HEK293 (cell line): Measurements from ENCODE around the gene ABHD5.

Source experiments
- CTCF ChIA-PET: fragments of 350-600 bp; formaldehyde crosslinking; extraction: SDS; loops from one replicate; lab custom pipeline; 2021; ENCODE audit warnings: antibody characterized with exemption; lab: Yijun Ruan, JAX
- POLR2A ChIA-PET: fragments of 300-600 bp; formaldehyde crosslinking; extraction: SDS; loops from one replicate; lab custom pipeline; 2020; ENCODE audit warnings: antibody characterized with exemption, inconsistent platforms; lab: Yijun Ruan, JAX
- H3K27ac ChIP-seq: fragments of 200-500 bp; sonication (Bioruptor generic); 2 replicates; pipeline ENCODE4 v1.5.1; 2014; ENCODE audit warnings: low read depth, low read length, control low read depth, inconsistent platforms; ENCODE audit errors: extremely low read depth
- H3K36me3 ChIP-seq, 2 experiments: fragments of 200-500 bp in 1 of 2; sonication (Bioruptor generic) in 1 of 2; 1 replicate in 1 of 2; 2 replicates in 1 of 2; pipeline ENCODE4 v1.5.1; 2014 to 2017; ENCODE audit warnings: inconsistent platforms in 2 of 2, low read length in 2 of 2; ENCODE audit not compliant: control insufficient read depth in 2 of 2, insufficient read depth in 1 of 2
- H3K4me1 ChIP-seq: fragments of 200-500 bp; sonication (Bioruptor generic); 2 replicates; pipeline ENCODE4 v1.5.1; 2014; ENCODE audit warnings: mild to moderate bottlenecking, low read length, inconsistent platforms; ENCODE audit not compliant: control insufficient read depth, insufficient read depth
- H3K4me3 ChIP-seq: 2 replicates; pipeline ENCODE4 v1.5.1; 2011; ENCODE audit warnings: low read depth, mild to moderate bottlenecking, control low read depth, low read length, moderate library complexity
- H3K9me3 ChIP-seq: fragments of 200-500 bp; sonication (Bioruptor generic); 2 replicates; pipeline ENCODE4 v1.5.1; 2014; ENCODE audit warnings: low read depth, low read length, inconsistent platforms; ENCODE audit not compliant: control insufficient read depth, insufficient read depth
- ATF2 ChIP-seq: fragments of 450-650 bp; formaldehyde crosslinking; IDR thresholded peaks from 2 replicates; pipeline ENCODE4 v1.5.1; 2016; ENCODE audit warnings: missing biosample characterization, missing genetic modification characterization, low read depth
- INSM2 ChIP-seq: fragments of 450-650 bp; formaldehyde crosslinking; IDR thresholded peaks from 2 replicates; pipeline ENCODE4 v1.5.1; 2016; ENCODE audit warnings: missing biosample characterization, missing genetic modification characterization
- KLF17 ChIP-seq: fragments of 450-650 bp; formaldehyde crosslinking; IDR thresholded peaks from 2 replicates; pipeline ENCODE4 v1.5.1; 2016; ENCODE audit warnings: missing biosample characterization, missing genetic modification characterization
- MYNN ChIP-seq: fragments of 450-650 bp; formaldehyde crosslinking; IDR thresholded peaks from 2 replicates; pipeline ENCODE4 v1.5.1; 2016; ENCODE audit warnings: missing biosample characterization, missing genetic modification characterization, borderline replicate concordance
- ZBTB44 ChIP-seq: fragments of 450-650 bp; IDR thresholded peaks from 2 replicates; pipeline ENCODE4 v1.5.1; 2018; ENCODE audit warnings: missing biosample characterization, mild to moderate bottlenecking, missing genetic modification characterization
- ZFP3 ChIP-seq: fragments of 450-650 bp; formaldehyde crosslinking; IDR thresholded peaks from 2 replicates; pipeline ENCODE4 v1.5.1; 2016; ENCODE audit warnings: low read depth, missing biosample characterization, missing genetic modification characterization
- ZFP41 ChIP-seq: fragments of 450-650 bp; formaldehyde crosslinking; IDR thresholded peaks from 2 replicates; pipeline ENCODE4 v1.5.1; 2016; ENCODE audit warnings: missing biosample characterization, missing genetic modification characterization, borderline replicate concordance
- ZNF10 ChIP-seq: fragments of 450-650 bp; formaldehyde crosslinking; IDR thresholded peaks from 2 replicates; pipeline ENCODE4 v1.5.1; 2017; ENCODE audit warnings: missing biosample characterization, missing genetic modification characterization
- ZNF112 ChIP-seq: fragments of 450-650 bp; formaldehyde crosslinking; IDR thresholded peaks from 2 replicates; pipeline ENCODE4 v1.5.0; 2017; ENCODE audit warnings: missing biosample characterization, missing genetic modification characterization
- ZNF114 ChIP-seq: fragments of 450-650 bp; formaldehyde crosslinking; IDR thresholded peaks from 2 replicates; pipeline ENCODE4 v1.5.0; 2017; ENCODE audit warnings: missing biosample characterization, missing genetic modification characterization
- ZNF132 ChIP-seq: fragments of 450-650 bp; formaldehyde crosslinking; IDR thresholded peaks from 2 replicates; pipeline ENCODE4 v1.5.1; 2017; ENCODE audit warnings: missing biosample characterization, missing genetic modification characterization, borderline replicate concordance
- ZNF169 ChIP-seq: fragments of 450-650 bp; formaldehyde crosslinking; IDR thresholded peaks from 2 replicates; pipeline ENCODE4 v1.5.1; 2016; ENCODE audit warnings: missing biosample characterization, missing genetic modification characterization
- ZNF350 ChIP-seq: fragments of 450-650 bp; formaldehyde crosslinking; IDR thresholded peaks from 2 replicates; pipeline ENCODE4 v1.5.0; 2017; ENCODE audit warnings: missing biosample characterization, mild to moderate bottlenecking, missing genetic modification characterization
- ZNF394 ChIP-seq: fragments of 450-650 bp; formaldehyde crosslinking; IDR thresholded peaks from 2 replicates; pipeline ENCODE4 v1.5.1; 2016; ENCODE audit warnings: missing biosample characterization, missing genetic modification characterization, mild to moderate bottlenecking, moderate library complexity, borderline replicate concordance
- ZNF501 ChIP-seq: fragments of 450-650 bp; formaldehyde crosslinking; IDR thresholded peaks from 2 replicates; pipeline ENCODE4 v1.5.1; 2016; ENCODE audit warnings: missing biosample characterization, missing genetic modification characterization
- ZNF518A ChIP-seq: fragments of 450-650 bp; formaldehyde crosslinking; conservative IDR thresholded peaks from 2 replicates; pipeline ENCODE4 v1.5.1; 2016; ENCODE audit warnings: low read depth, missing biosample characterization, missing genetic modification characterization
- ZNF658 ChIP-seq: fragments of 450-650 bp; formaldehyde crosslinking; IDR thresholded peaks from 2 replicates; pipeline ENCODE4; 2016; ENCODE audit warnings: missing biosample characterization, missing genetic modification characterization
- ZNF747 ChIP-seq: fragments of 450-650 bp; formaldehyde crosslinking; IDR thresholded peaks from 2 replicates; pipeline ENCODE4 v1.5.1; 2016; ENCODE audit warnings: missing biosample characterization, missing genetic modification characterization
- ZSCAN5A ChIP-seq: fragments of 450-650 bp; formaldehyde crosslinking; IDR thresholded peaks from 2 replicates; pipeline ENCODE4 v1.5.1; 2016; ENCODE audit warnings: missing biosample characterization, missing genetic modification characterization

The ABHD5 gene

GRCh38 chr3:43734685-43735084 is 43.9 kb downstream of the ABHD5 start:
- POLR2A ChIA-PET: no interaction called here
- TF ChIP-seq ZNF501 (tag by site-specific recombination): no peak
- TF ChIP-seq ZNF112 (tag by site-specific recombination): no peak
- no peak for TF ChIP-seq ZFP3 (tag by site-specific recombination)
- no peak for TF ChIP-seq ZNF169
- TF ChIP-seq ZNF658 (tag by site-specific recombination): no peak
- no peak for TF ChIP-seq ATF2 (tag by site-specific recombination)
- TF ChIP-seq INSM2 (tag by site-specific recombination): no peak
- TF ChIP-seq MYNN (tag by site-specific recombination): no peak
- TF ChIP-seq ZSCAN5A: no peak
- no peak for TF ChIP-seq ZNF394 (tag by site-specific recombination)
- TF ChIP-seq ZFP41: no peak
- TF ChIP-seq ZNF518A: no peak
- no peak for TF ChIP-seq ZNF132 (tag by site-specific recombination)
- TF ChIP-seq ZNF114 (tag by site-specific recombination): no peak
- TF ChIP-seq KLF17: no peak
- TF ChIP-seq ZBTB44 (tag by site-specific recombination): no peak
- TF ChIP-seq ZNF747 (tag by site-specific recombination): no peak
- TF ChIP-seq ZNF10 (tag by site-specific recombination): no peak
- no peak for TF ChIP-seq ZNF350 (tag by site-specific recombination)
- CTCF ChIA-PET: interaction anchor here (0.8 kb wide), 1 partner anchor 27 kb away, joined by 3 read pairs; no protein-coding TSS in a partner anchor

More at GRCh38 chr3:43734685-43735084, 43.9 kb downstream of the ABHD5 start:
- Histone ChIP-seq H3K4me3 (no peak overlapping the region), H3K9me3 (no peaks in the 10 kb centered on the region), H3K27ac (no peak overlapping the region), H3K4me1 (no peaks in the 10 kb centered on the region), H3K36me3 (peaks cover 0 to 8% of the 10 kb centered on the region in 2 experiments; a peak in 1 of 3 replicates)
